OCI-LY1 (cell line): ENCODE results near the gene BAIAP2L1.

ENCODE experiments used
- H2AFZ ChIP-seq: fragments of 200-600 bp; sonication (generic), shearing (Covaris generic); 2 replicates; pipeline ENCODE4 v1.6.0; 2014; ENCODE audit warnings: antibody characterized with exemption, mild to moderate bottlenecking, low read length
- H3F3A ChIP-seq: fragments of 200-600 bp; sonication (generic), shearing (Covaris generic); 2 replicates; pipeline ENCODE4 v1.6.0; 2014; ENCODE audit warnings: mild to moderate bottlenecking, antibody characterized with exemption, low read length, moderate library complexity; ENCODE audit not compliant: insufficient read depth
- H3K27ac ChIP-seq: fragments of 200-600 bp; sonication (generic); 2 replicates; pipeline ENCODE4 v1.5.1; 2014; ENCODE audit warnings: low read length, mixed run types, mild to moderate bottlenecking, low read depth; ENCODE audit not compliant: poor library complexity, severe bottlenecking
- H3K27me3 ChIP-seq: fragments of 200-600 bp; sonication (generic); 2 replicates; pipeline ENCODE4 v1.6.0; 2014; ENCODE audit warnings: antibody characterized with exemption, mild to moderate bottlenecking, low read length, moderate library complexity; ENCODE audit not compliant: insufficient read depth
- H3K36me3 ChIP-seq: fragments of 200-600 bp; sonication (generic); 2 replicates; pipeline ENCODE4 v1.6.1; 2014; ENCODE audit warnings: mild to moderate bottlenecking, antibody characterized with exemption, low read length, moderate library complexity, mixed read lengths; ENCODE audit not compliant: insufficient read depth
- H3K4me1 ChIP-seq: fragments of 200-600 bp; sonication (generic); 2 replicates; pipeline ENCODE4 v1.5.1; 2014; ENCODE audit warnings: mild to moderate bottlenecking, low read length, moderate library complexity; ENCODE audit not compliant: insufficient read depth, severe bottlenecking
- H3K4me2 ChIP-seq: fragments of 200-600 bp; sonication (generic), shearing (Covaris generic); 2 replicates; pipeline ENCODE4 v1.6.1; 2014; ENCODE audit warnings: low read length
- H3K4me3 ChIP-seq: fragments of 200-600 bp; sonication (generic); 2 replicates; pipeline ENCODE4 v1.5.1; 2014; ENCODE audit warnings: low read length, low read depth, mild to moderate bottlenecking, mixed read lengths; ENCODE audit not compliant: poor library complexity, severe bottlenecking
- H3K79me2 ChIP-seq: fragments of 200-600 bp; shearing (Covaris generic); 2 replicates; pipeline ENCODE4 v1.6.1; 2016; ENCODE audit warnings: mixed run types, low read length, mixed read lengths; ENCODE audit not compliant: insufficient read depth
- H3K9ac ChIP-seq: fragments of 200-600 bp; sonication (generic), shearing (Covaris generic); 2 replicates; pipeline ENCODE4 v1.6.1; 2014; ENCODE audit warnings: mild to moderate bottlenecking, low read length, mixed read lengths
- H3K9me2 ChIP-seq: fragments of 200-600 bp; sonication (generic), shearing (Covaris generic); 2 replicates; pipeline ENCODE4 v1.6.1; 2014; ENCODE audit warnings: low read depth, mild to moderate bottlenecking, low read length, mixed read lengths
- H3K9me3 ChIP-seq: fragments of 200-600 bp; shearing (Covaris generic); 2 replicates; pipeline ENCODE4 v1.6.1; 2014; ENCODE audit warnings: low read length, mixed read lengths
- H4K20me1 ChIP-seq: fragments of 200-600 bp; sonication (generic), shearing (Covaris generic); 2 replicates; pipeline ENCODE4 v1.6.0; 2016; ENCODE audit warnings: mild to moderate bottlenecking, low read length; ENCODE audit not compliant: insufficient read depth
- CTCF ChIP-seq: fragments of 200-600 bp; sonication (generic), shearing (Covaris generic); IDR thresholded peaks from 2 replicates; pipeline ENCODE4 v1.5.1; 2017; ENCODE audit warnings: mild to moderate bottlenecking, antibody characterized with exemption, low read length, moderate library complexity, mixed read lengths
- EZH2 ChIP-seq: fragments of 200-600 bp; sonication (generic), shearing (Covaris generic); IDR thresholded peaks from 2 replicates; pipeline ENCODE4 v1.8.0; 2017; ENCODE audit warnings: borderline replicate concordance, mixed run types, mild to moderate bottlenecking, antibody characterized with exemption, low read length, moderate library complexity, mixed read lengths

Gene BAIAP2L1

GRCh38 chr7:98300595-98301372 lies 100.1 kb downstream of the BAIAP2L1 start:
- H3K79me2 ChIP-seq = no peaks in the 10 kb centered on the region
- H3K36me3 ChIP-seq = no peaks in the 10 kb centered on the region
- no peaks in the 10 kb centered on the region for H4K20me1 ChIP-seq
- TF ChIP-seq EZH2 = no peak
- no peak for TF ChIP-seq CTCF
- H3K4me1 ChIP-seq = no peaks in the 10 kb centered on the region
- H3K27ac ChIP-seq = no peak overlapping the region
- H3K9me3 ChIP-seq = no peaks in the 10 kb centered on the region
- H3F3A ChIP-seq = no peaks in the 10 kb centered on the region
- H3K4me2 ChIP-seq = no peak overlapping the region
- H3K9me2 ChIP-seq = no peaks in the 10 kb centered on the region
- H3K4me3 ChIP-seq = no peak overlapping the region
- peaks cover 2% of the 10 kb centered on the region; the same call in 1 of the 2 replicates for H3K27me3 ChIP-seq
- H2AFZ ChIP-seq = no peak overlapping the region
- no peak overlapping the region for H3K9ac ChIP-seq

- H3K27ac ChIP-seq = no peak overlapping the region
- H3K9me2 ChIP-seq = no peaks in the 10 kb centered on the region
- H3K9ac ChIP-seq = no peak overlapping the region
- no peak overlapping the region for H3K4me3 ChIP-seq
- H3K79me2 ChIP-seq = no peaks in the 10 kb centered on the region
- TF ChIP-seq EZH2 = no peak
- TF ChIP-seq CTCF = no peak
- H3F3A ChIP-seq = no peaks in the 10 kb centered on the region
- no peaks in the 10 kb centered on the region for H3K9me3 ChIP-seq
- H3K4me1 ChIP-seq = no peaks in the 10 kb centered on the region
- H2AFZ ChIP-seq = no peak overlapping the region
- H4K20me1 ChIP-seq = no peaks in the 10 kb centered on the region
- no peaks in the 10 kb centered on the region for H3K36me3 ChIP-seq
- H3K4me2 ChIP-seq = no peak overlapping the region
- H3K27me3 ChIP-seq = no peaks in the 10 kb centered on the region; the same call in 1 of the 2 replicates
These were observed 103.1 kb downstream of the BAIAP2L1 start for GRCh38 chr7:98297626-98298286.

- Histone ChIP-seq H4K20me1 (no peaks in the 10 kb centered on the region), H3K4me2 (no peak overlapping the region), H2AFZ (no peak overlapping the region), H3K79me2 (no peaks in the 10 kb centered on the region), H3K4me1 (no peaks in the 10 kb centered on the region), H3K27me3 (no peaks in the 10 kb centered on the region; the same call in 1 of the 2 replicates), H3K27ac (no peak overlapping the region), H3F3A (no peaks in the 10 kb centered on the region), H3K9me3 (no peaks in the 10 kb centered on the region), H3K9me2 (no peaks in the 10 kb centered on the region), H3K4me3 (no peak overlapping the region), H3K9ac (no peak overlapping the region), H3K36me3 (no peaks in the 10 kb centered on the region)
- TF ChIP-seq CTCF = no peak
- no peak for TF ChIP-seq EZH2
These were observed 104.1 kb downstream of the BAIAP2L1 start for GRCh38 chr7:98296833-98297232.
